ENCODE results near the gene HOXA3. TPM values are rescaled to one million over a fixed set of nuclear protein-coding genes. Genes with fewer than 3 reads are reported as not detected.

The HOXA3 gene
- total and polyA plus RNA-seq, 9 of the 15 experiments (the other 6 are each of a cell fraction or from before 2014, with no cell fraction given): 0.04 to 0.13 TPM; not detected in 7

- Histone ChIP-seq H3K9ac (ENCODE audit: insufficient read depth in 1 of 2, low read depth in 2 of 2, low read length in 2 of 2) (no peak overlapping the region), H3K27me3 (ENCODE audit: control insufficient read depth in 2 of 2, insufficient read depth in 2 of 2, low read length in 2 of 2) (peaks cover 42 to 64% of the 10 kb centered on the region in 2 experiments), H2AFZ (ENCODE audit: low read depth, low read length) (no peak overlapping the region), H3K9me3 (replicated peaks; ENCODE audit: control insufficient read depth, insufficient read depth, low read depth, low read length) (no peaks in the 10 kb centered on the region), H3K4me1 (replicated peaks in 1 of 2; ENCODE audit: control insufficient read depth in 2 of 2, insufficient read depth in 2 of 2, low read length in 2 of 2) (peaks cover 0 to 21% of the 10 kb centered on the region in 2 experiments; a peak in 2 of 5 replicates), H3K27ac (ENCODE audit: extremely low read depth, low read depth, low read length) (no peak overlapping the region), H3K79me2 (ENCODE audit: control insufficient read depth, insufficient read depth, low read length) (no peaks in the 10 kb centered on the region), H3K36me3 (ENCODE audit: control insufficient read depth, insufficient read depth, low read length) (no peaks in the 10 kb centered on the region), H3K4me3 (no peak overlapping the region), H4K20me1 (replicated peaks; ENCODE audit: control insufficient read depth, insufficient read depth, low read length) (0 out of 2 replicates have a peak, but pooled peaks cover 6% of the 10 kb centered on the region), H3K9me1 (ENCODE audit: control insufficient read depth, insufficient read depth, low read length) (no peaks in the 10 kb centered on the region), H3K4me2 (ENCODE audit: insufficient read depth, low read length) (no peak overlapping the region)
- peak in 2 of 4 experiments; percentile 26 for DNase-seq (ENCODE audit: extremely low read depth in 1 of 4, low spot score in 3 of 4)
- TF ChIP-seq KLF10 (CRISPR knock-in tag; IDR thresholded peaks at IDR 0.05) (no peak), CBX8 (IDR thresholded peaks at IDR 0.05; ENCODE audit: borderline replicate concordance, extremely low read depth, low read depth, low read length, poor library complexity, severe bottlenecking) (peak; percentile 70)
- no peak for FAIRE-seq
- WGBS (ENCODE audit: insufficient coverage, low coverage, missing lambda C conversion rate): 0% methylated on average over 7 of the region's 26 CpGs
- no TSS peak for BruUV-seq (replicated peaks)
- no peak for ATAC-seq
- intact Hi-C loops (cut with micrococcal nuclease) (no loop called here), in situ Hi-C loops (cut with MboI) (no loop called here)
- POLR2A ChIA-PET: no interaction called here
- CTCF ChIA-PET (ENCODE audit: low intra/inter-chr PET ratio): no interaction called here
Observed at GRCh38 chr7:27113991-27114769, 38.2 kb downstream of the HOXA3 start.

Data from K562 (cell line).